Measurements from ENCODE around the gene DLG5. TPM values are rescaled to one million over a fixed set of nuclear protein-coding genes. Genes with fewer than 3 reads are reported as not detected.

Gene DLG5
- total RNA-seq, 1 experiment from 2014 or later: 51.0 TPM

DNA sequence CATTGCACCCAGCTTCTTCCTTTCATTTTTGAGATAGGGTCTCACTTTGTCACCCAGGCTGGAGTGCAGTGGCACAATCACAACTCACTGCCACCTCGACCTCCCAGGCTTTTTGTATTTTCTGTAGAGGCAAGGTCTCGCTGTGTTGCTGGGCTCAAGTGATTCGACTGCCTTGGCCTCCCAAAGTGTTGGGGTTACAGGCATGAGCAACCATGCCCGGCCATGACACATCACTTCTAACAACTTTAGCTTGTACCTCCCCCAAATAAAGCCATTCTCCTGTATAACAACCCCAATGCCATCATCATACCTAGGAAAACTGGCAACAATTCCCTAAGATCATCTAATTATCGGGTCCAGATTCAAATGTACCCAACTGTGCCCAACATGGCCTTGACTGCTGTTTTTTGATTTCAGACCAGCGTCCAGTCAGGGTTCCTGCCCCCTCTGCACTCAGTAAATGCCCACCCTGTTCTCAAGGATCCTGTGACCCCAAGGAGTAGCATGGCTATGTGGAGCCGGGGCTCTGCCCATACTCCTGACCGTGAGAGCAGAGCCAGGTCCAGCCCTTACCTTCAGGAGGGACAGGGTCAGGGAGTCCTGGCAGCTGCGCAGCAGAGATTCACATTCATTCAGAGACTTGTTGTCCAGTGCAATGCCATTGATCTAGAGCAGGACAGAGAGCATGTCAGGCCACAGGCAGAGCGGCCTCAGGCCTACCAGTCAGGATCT lies 102.6 kb downstream of the DLG5 start:
- Mint-ChIP-seq H3K4me1 (ENCODE audit: low read depth, unreplicated experiment) (peaks cover 6% of the 10 kb centered on the region), H3K27me3 (ENCODE audit: unreplicated experiment) (no peaks in the 10 kb centered on the region), H3K4me3 (ENCODE audit: low read depth, unreplicated experiment) (no peak overlapping the region), H3K9me3 (ENCODE audit: low read depth, unreplicated experiment) (no peaks in the 10 kb centered on the region), H3K36me3 (ENCODE audit: insufficient read depth, unreplicated experiment) (peaks cover 19% of the 10 kb centered on the region), H3K27ac (ENCODE audit: unreplicated experiment) (no peak overlapping the region)
- intact Hi-C loops (cut with micrococcal nuclease; ENCODE audit: unreplicated experiment): no loop called here
- TF ChIP-seq, protein P1, sequence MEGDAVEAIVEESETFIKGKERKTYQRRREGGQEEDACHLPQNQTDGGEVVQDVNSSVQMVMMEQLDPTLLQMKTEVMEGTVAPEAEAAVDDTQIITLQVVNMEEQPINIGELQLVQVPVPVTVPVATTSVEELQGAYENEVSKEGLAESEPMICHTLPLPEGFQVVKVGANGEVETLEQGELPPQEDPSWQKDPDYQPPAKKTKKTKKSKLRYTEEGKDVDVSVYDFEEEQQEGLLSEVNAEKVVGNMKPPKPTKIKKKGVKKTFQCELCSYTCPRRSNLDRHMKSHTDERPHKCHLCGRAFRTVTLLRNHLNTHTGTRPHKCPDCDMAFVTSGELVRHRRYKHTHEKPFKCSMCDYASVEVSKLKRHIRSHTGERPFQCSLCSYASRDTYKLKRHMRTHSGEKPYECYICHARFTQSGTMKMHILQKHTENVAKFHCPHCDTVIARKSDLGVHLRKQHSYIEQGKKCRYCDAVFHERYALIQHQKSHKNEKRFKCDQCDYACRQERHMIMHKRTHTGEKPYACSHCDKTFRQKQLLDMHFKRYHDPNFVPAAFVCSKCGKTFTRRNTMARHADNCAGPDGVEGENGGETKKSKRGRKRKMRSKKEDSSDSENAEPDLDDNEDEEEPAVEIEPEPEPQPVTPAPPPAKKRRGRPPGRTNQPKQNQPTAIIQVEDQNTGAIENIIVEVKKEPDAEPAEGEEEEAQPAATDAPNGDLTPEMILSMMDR (IDR thresholded peaks at IDR 0.05; ENCODE audit: unreplicated experiment): no peak
- CTCF ChIA-PET: no interaction called here
- BruUV-seq (replicated peaks): no TSS peak
- DNase-seq: no peak

DNA sequence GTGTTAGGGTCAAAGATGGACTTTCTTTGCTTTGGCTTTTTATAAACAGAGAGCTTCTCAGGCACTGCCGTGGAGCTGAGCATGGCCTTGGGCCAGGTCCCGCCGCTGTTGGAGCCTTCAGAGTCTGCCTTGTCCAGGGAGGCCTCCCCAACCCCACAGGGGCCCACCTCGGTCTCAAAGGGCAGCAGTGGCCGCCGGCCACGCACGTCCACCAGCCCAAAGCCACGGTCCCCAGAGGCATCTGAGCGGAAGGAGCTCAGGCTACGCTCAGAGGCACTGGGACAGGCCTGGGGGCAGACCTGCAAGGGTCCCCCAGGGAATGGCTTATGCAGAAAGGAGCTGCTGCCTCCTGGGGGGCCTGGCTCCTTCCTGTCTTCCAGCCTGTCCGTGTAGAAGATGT lies 105.0 kb downstream of the DLG5 start:
- DNase-seq: no peak
- intact Hi-C loops (cut with micrococcal nuclease; ENCODE audit: unreplicated experiment): no loop called here
- H3K36me3 Mint-ChIP-seq (ENCODE audit: insufficient read depth, unreplicated experiment): peaks cover 13% of the 10 kb centered on the region
- H3K4me3 Mint-ChIP-seq (ENCODE audit: low read depth, unreplicated experiment): no peak overlapping the region
- H3K27ac Mint-ChIP-seq (ENCODE audit: unreplicated experiment): no peak overlapping the region
- H3K4me1 Mint-ChIP-seq (ENCODE audit: low read depth, unreplicated experiment): no peaks in the 10 kb centered on the region
- TF ChIP-seq, protein P1 (IDR thresholded peaks at IDR 0.05; ENCODE audit: unreplicated experiment): no peak
- CTCF ChIA-PET: interaction anchor here (0.6 to 0.7 kb wide), 2 partner anchors 61 to 78 kb away, joined by 3 read pairs; no protein-coding TSS in a partner anchor
- H3K9me3 Mint-ChIP-seq (ENCODE audit: low read depth, unreplicated experiment): no peaks in the 10 kb centered on the region
- no peaks in the 10 kb centered on the region for H3K27me3 Mint-ChIP-seq (ENCODE audit: unreplicated experiment)
- TSS peak; percentile 59 for BruUV-seq (replicated peaks)

DNA sequence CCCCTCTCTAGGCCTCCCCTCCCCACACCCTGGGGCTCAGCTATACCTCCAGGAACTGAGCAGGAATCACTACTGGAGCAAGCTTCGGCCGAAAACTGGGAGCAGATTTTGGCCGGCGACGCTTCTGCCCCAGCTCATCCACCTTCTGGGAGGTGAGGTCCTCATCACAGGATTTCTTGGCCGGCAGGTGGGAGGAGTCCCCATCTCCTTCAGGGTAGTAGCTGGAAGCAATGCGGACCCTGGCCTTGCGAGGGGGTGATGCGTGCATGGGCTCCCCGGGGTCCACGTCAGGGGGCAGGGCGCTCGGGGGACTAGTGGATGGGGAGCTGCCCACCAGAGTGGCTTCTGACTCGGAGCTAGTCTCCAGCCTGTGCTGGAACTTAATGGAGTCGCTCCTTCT lies 105.5 kb downstream of the DLG5 start:
- Mint-ChIP-seq H3K27ac (ENCODE audit: unreplicated experiment) (no peak overlapping the region), H3K4me3 (ENCODE audit: low read depth, unreplicated experiment) (no peak overlapping the region), H3K36me3 (ENCODE audit: insufficient read depth, unreplicated experiment) (peaks cover 18% of the 10 kb centered on the region), H3K9me3 (ENCODE audit: low read depth, unreplicated experiment) (no peaks in the 10 kb centered on the region), H3K4me1 (ENCODE audit: low read depth, unreplicated experiment) (no peaks in the 10 kb centered on the region), H3K27me3 (ENCODE audit: unreplicated experiment) (no peaks in the 10 kb centered on the region)
- intact Hi-C loops (cut with micrococcal nuclease; ENCODE audit: unreplicated experiment): no loop called here
- CTCF ChIA-PET: interaction anchor here (0.7 kb wide), 1 partner anchor 78 kb away, joined by 3 read pairs; no protein-coding TSS in a partner anchor
- TF ChIP-seq, protein P1 (IDR thresholded peaks at IDR 0.05; ENCODE audit: unreplicated experiment): no peak
- no peak for DNase-seq
- no TSS peak for BruUV-seq (replicated peaks)

DNA sequence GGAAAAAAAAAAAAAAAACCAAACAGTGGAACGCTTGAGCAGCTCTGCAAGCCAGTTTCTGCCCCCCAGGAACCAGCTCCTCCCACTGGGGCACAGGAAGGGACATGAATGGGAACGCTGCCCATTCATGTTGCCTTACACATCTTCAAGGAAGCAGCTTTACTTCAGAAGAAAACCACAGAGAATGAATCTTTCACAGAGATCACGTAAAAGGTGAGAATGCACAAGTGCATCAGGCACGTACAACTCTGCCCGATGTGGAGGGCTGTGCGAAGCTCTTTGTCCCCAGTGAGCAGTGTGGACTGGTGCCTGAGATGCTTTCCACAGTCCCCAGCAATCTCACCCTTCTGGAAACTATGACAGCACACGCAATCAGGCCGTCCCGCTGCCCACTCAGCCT lies 106.2 kb downstream of the DLG5 start:
- TF ChIP-seq, protein P1 (IDR thresholded peaks at IDR 0.05; ENCODE audit: unreplicated experiment): no peak
- intact Hi-C loops (cut with micrococcal nuclease; ENCODE audit: unreplicated experiment): no loop called here
- Mint-ChIP-seq H3K27ac (ENCODE audit: unreplicated experiment) (no peak overlapping the region), H3K27me3 (ENCODE audit: unreplicated experiment) (no peaks in the 10 kb centered on the region), H3K9me3 (ENCODE audit: low read depth, unreplicated experiment) (no peaks in the 10 kb centered on the region), H3K4me3 (ENCODE audit: low read depth, unreplicated experiment) (no peak overlapping the region), H3K4me1 (ENCODE audit: low read depth, unreplicated experiment) (no peaks in the 10 kb centered on the region), H3K36me3 (ENCODE audit: insufficient read depth, unreplicated experiment) (peaks cover 22% of the 10 kb centered on the region)
- CTCF ChIA-PET: interaction anchor here (1.3 kb wide), 1 partner anchor 79 kb away, joined by 3 read pairs; no protein-coding TSS in a partner anchor
- DNase-seq: no peak
- no TSS peak for BruUV-seq (replicated peaks)

Data from Calu3 (cell line).